Motor neuron (in vitro differentiated cells): ENCODE measurements around the gene RNASEH1. TPM values are rescaled to one million over a fixed set of nuclear protein-coding genes. Genes with fewer than 3 reads are reported as not detected.
"Not testable (repeated sequence)": the region's sequence is repeated elsewhere in the genome, so short reads cannot be mapped to it uniquely, and the experiment has no call there.

Experiments used
- ATAC-seq, 8 experiments: fragments of 200-7000 bp; cut with Tn5 transposase; replicated peaks in 6 of 8; 2 replicates each; pipeline ENCODE4 v1.8.0; 2021; ENCODE audit warnings: mild to moderate bottlenecking in 8 of 8, moderate library complexity in 8 of 8
- H3K27ac ChIP-seq, 2 donors: fragments of 250-450 bp; sonication (Bioruptor Pico); 2 replicates each; pipeline ENCODE4 v1.9.0; 2021; ENCODE audit warnings: antibody characterized with exemption in 2 of 2, mild to moderate bottlenecking in 2 of 2, moderate library complexity in 1 of 2
- H3K4me1 ChIP-seq, 2 donors: fragments of 250-450 bp; sonication (Bioruptor Pico); replicated peaks in 1 of 2; 2 replicates each; pipeline ENCODE4 v1.6.1; 2021; ENCODE audit warnings: antibody characterized with exemption in 2 of 2, mild to moderate bottlenecking in 2 of 2, moderate library complexity in 1 of 2
- H3K4me3 ChIP-seq, 5 donors: fragments of 250-450 bp; sonication (Bioruptor Pico); 2 replicates each; pipeline ENCODE4 v1.9.0; 2021; ENCODE audit warnings: antibody characterized with exemption in 5 of 5, mild to moderate bottlenecking in 5 of 5, moderate library complexity in 4 of 5
- WGBS, 10 experiments: fragments of 450-650 bp; shearing (Covaris generic); methylation state at CpG; one replicate each; pipeline ENCODE4 v1.0.0; 2022; 5-methylcytosine and 5-hydroxymethylcytosine counted together
- in situ Hi-C, 9 experiments: fragments of 400-800 bp; cut with MboI; loops; one replicate each; pipeline ENCODE4 v1.15.0; 2021; ENCODE audit warnings: low sequenced_read_pairs in 9 of 9, low pct_unique_long_range_greater_than_20kb in 2 of 9; ENCODE audit not compliant: unreplicated experiment in 9 of 9
- total RNA-seq, 8 experiments: library from RNA; unstranded; fragments of 300-600 nt; gene quantifications; 2 replicates each; pipeline versions ENCODE4 v1.2.3 to v1.2.4, GENCODE V29; 2022

Gene RNASEH1
- total RNA-seq, 8 experiments from 2014 or later = 16.0 to 47.2 (median 24.6) TPM

GRCh38 chr2:3519255-3520205, 38.6 kb downstream of the RNASEH1 start, which contains the start of gene ADI1:
Gene ADI1 (minus strand): TSS chr2:3519531. CDS start chr2:3519487, 44 bp downstream.
- in situ Hi-C loops = no loop called here
- peak within 1 kb of the TSS; percentile 93 to 95 for H3K27ac ChIP-seq
- peaks cover 15% of the 10 kb centered on the region in 2 donors for H3K4me1 ChIP-seq
- ATAC-seq = peak; percentile 60 to 87 (median 70)
- H3K4me3 ChIP-seq = peak within 1 kb of the TSS; percentile 49 to 68 (median 61)
- 6 to 61% (median 24%) methylated on average over 1 to 22 of the region's 76 CpGs; no CpG with 5 or more reads in 1 of the 10 experiments for WGBS, 10 experiments

- H3K4me3 ChIP-seq = peak overlapping the region; percentile 49 to 68 (median 61)
- peak; percentile 60 to 91 (median 88) for ATAC-seq
- in situ Hi-C loops = no loop called here
- H3K27ac ChIP-seq = peak overlapping the region; percentile 93 to 95
- H3K4me1 ChIP-seq = peaks cover 15% of the 10 kb centered on the region in 2 donors
- 0 to 20% (median 0%) methylated on average over 1 to 9 of the region's 67 CpGs; no CpG with 5 or more reads in 6 of the 10 experiments for WGBS, 10 experiments
Measured at GRCh38 chr2:3518496-3519254, 39.5 kb downstream of the RNASEH1 start.

- ATAC-seq = no peak
- 41 to 100% (median 50%) methylated on average over 1 to 2 of the region's 3 CpGs for WGBS, 10 experiments
- peak overlapping the region; percentile 89 to 93 for H3K27ac ChIP-seq
- in situ Hi-C loops = no loop called here
- peak overlapping the region; percentile 49 to 68 (median 61) for H3K4me3 ChIP-seq
- peaks cover 15% of the 10 kb centered on the region in 2 donors for H3K4me1 ChIP-seq
Measured at GRCh38 chr2:3517948-3518495, 40.1 kb downstream of the RNASEH1 start.

GRCh38 chr2:3516831-3517230, 41.3 kb downstream of the RNASEH1 start:
- Histone ChIP-seq H3K4me3 (no peak overlapping the region), H3K27ac (no peak overlapping the region), H3K4me1 (peaks cover 15% of the 10 kb centered on the region in 2 donors)
- WGBS, 10 experiments = 96 to 100% (median 100%) methylated on average over 1 to 3 of the region's 3 CpGs; no CpG with 5 or more reads in 2 of the 10 experiments
- no peak for ATAC-seq
- in situ Hi-C loops = no loop called here

- in situ Hi-C loops, ATAC-seq, H3K4me3 ChIP-seq, H3K27ac ChIP-seq: not testable (repeated sequence)
- H3K4me1 ChIP-seq = peaks cover 13 to 15% of the 10 kb centered on the region in 2 donors
- WGBS, 10 experiments = 33 to 94% (median 83%) methylated on average over 1 to 2 of the region's 5 CpGs; no CpG with 5 or more reads in 7 of the 10 experiments
Measured at GRCh38 chr2:3515438-3515837, 42.7 kb downstream of the RNASEH1 start.

GRCh38 chr2:3513026-3513810, 44.9 kb downstream of the RNASEH1 start:
- in situ Hi-C loops = no loop called here
- Histone ChIP-seq H3K4me1 (peaks cover 5 to 6% of the 10 kb centered on the region in 2 donors), H3K27ac (no peak overlapping the region), H3K4me3 (no peak overlapping the region)
- 80 to 100% (median 100%) methylated on average over 1 to 3 of the region's 3 CpGs for WGBS, 10 experiments
- no peak for ATAC-seq

GRCh38 chr2:3512086-3512485, 46.0 kb downstream of the RNASEH1 start:
- in situ Hi-C loops = no loop called here
- no peaks in the 10 kb centered on the region for H3K4me1 ChIP-seq
- no peak overlapping the region for H3K27ac ChIP-seq
- H3K4me3 ChIP-seq = no peak overlapping the region
- WGBS, 10 experiments = 0 to 13% (median 0%) methylated on average over 1 of the region's 2 CpGs; no CpG with 5 or more reads in 2 of the 10 experiments
- ATAC-seq = peak in 4 of 8 experiments; percentile 61 to 85 (median 78)

- 40 to 89% (median 74%) methylated on average over 1 to 4 of the region's 4 CpGs; no CpG with 5 or more reads in 4 of the 10 experiments for WGBS, 10 experiments
- peak in 4 of 8 experiments; percentile 24 to 43 (median 36) for ATAC-seq
- Histone ChIP-seq H3K27ac (no peak overlapping the region), H3K4me1 (no peaks in the 10 kb centered on the region), H3K4me3 (no peak overlapping the region)
- in situ Hi-C loops = no loop called here
Measured at GRCh38 chr2:3505771-3506170, 52.4 kb downstream of the RNASEH1 start.

- Histone ChIP-seq H3K4me1 (no peaks in the 10 kb centered on the region), H3K27ac (no peak overlapping the region), H3K4me3 (no peak overlapping the region)
- ATAC-seq = no peak
- in situ Hi-C loops = no loop called here
- 80 to 100% (median 97%) methylated on average over 1 to 5 of the region's 5 CpGs; no CpG with 5 or more reads in 2 of the 10 experiments for WGBS, 10 experiments
Measured at GRCh38 chr2:3504741-3505140, 53.4 kb downstream of the RNASEH1 start.

GRCh38 chr2:3503483-3503882, 54.6 kb downstream of the RNASEH1 start:
- Histone ChIP-seq H3K27ac (no peak overlapping the region), H3K4me1 (no peaks in the 10 kb centered on the region), H3K4me3 (no peak overlapping the region)
- ATAC-seq = no peak
- 90 to 100% (median 96%) methylated on average over 1 to 7 of the region's 13 CpGs; no CpG with 5 or more reads in 4 of the 10 experiments for WGBS, 10 experiments
- in situ Hi-C loops = no loop called here

- no peak for ATAC-seq
- H3K27ac ChIP-seq = no peak overlapping the region
- in situ Hi-C loops = no loop called here
- H3K4me3 ChIP-seq = no peak overlapping the region
- WGBS, 10 experiments = 80 to 100% (median 90%) methylated on average over 1 to 11 of the region's 14 CpGs; no CpG with 5 or more reads in 2 of the 10 experiments
- no peaks in the 10 kb centered on the region for H3K4me1 ChIP-seq
Measured at GRCh38 chr2:3503046-3503445, 55.1 kb downstream of the RNASEH1 start.

- ATAC-seq = no peak
- in situ Hi-C loops = no loop called here
- H3K27ac ChIP-seq = no peak overlapping the region
- 75 to 100% (median 94%) methylated on average over 1 to 15 of the region's 34 CpGs; no CpG with 5 or more reads in 2 of the 10 experiments for WGBS, 10 experiments
- H3K4me1 ChIP-seq = no peaks in the 10 kb centered on the region
- no peak overlapping the region for H3K4me3 ChIP-seq
Measured at GRCh38 chr2:3500326-3500899, 57.7 kb downstream of the RNASEH1 start.
